Measurements from ENCODE around the gene ALKBH8.
"Not testable (repeated sequence)": the region's sequence is repeated elsewhere in the genome, so short reads cannot be mapped to it uniquely, and the experiment has no call there.

The ALKBH8 gene

DNA sequence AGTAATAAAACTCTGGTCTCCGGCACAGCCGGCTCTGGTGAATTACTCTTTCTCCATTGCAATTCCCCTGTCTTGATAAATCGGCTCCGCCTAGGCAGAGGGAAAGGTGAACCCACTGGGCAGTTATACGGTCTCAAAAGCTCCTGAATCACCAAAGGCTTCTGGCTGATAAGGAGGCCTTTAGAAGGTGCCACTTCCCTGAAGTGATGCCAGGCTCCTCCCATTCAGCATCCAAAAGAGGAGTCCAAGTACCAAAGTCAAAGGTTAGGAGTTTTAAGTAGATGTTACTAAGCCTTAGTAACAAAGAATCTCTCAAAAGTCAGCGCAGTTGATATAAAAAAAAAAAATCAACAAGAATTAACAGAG, 11.8 kb upstream of the ALKBH8 start:
- no peak for DNase-seq (ENCODE audit: low spot score)

DNA sequence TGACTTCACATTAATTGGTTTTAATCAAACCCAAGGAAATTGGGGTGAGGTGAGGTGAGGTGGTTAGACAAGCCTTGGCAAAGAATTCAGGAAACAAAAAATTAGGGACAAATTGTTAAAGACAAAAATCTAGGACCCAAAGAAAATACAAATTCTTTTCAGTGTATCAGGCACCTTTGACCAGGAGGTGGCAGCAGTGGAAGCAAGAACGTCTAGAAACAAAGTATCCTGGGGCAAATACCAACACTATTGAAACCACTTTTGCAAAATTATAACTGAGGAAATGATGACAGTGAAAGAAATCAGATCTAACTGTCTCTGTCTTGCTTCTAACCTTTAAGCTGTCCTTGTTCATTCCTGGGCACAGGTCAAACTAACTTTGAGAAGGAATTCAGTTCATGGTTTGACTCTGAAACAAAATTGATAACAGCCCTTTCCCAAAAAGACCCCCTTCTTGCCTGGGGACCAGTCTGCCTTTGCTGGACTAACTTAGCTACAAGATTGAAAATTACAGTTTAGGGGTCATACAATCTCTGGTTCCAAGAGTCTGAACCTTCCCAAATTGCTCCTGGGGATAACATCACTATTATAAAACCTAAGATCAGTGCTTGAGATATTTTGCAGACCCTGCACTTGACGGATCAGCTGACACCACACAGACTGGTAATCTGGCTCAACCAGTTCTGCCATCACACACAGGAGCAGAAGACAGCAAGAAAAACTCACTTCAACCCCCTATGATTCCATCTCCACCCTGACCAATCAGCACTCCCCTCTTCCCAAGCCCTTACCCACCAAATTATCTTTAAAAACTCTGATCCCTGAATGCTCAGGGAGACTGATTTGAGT, 11.2 kb upstream of the ALKBH8 start:
- peak; percentile 13 for DNase-seq (ENCODE audit: low spot score)

DNA sequence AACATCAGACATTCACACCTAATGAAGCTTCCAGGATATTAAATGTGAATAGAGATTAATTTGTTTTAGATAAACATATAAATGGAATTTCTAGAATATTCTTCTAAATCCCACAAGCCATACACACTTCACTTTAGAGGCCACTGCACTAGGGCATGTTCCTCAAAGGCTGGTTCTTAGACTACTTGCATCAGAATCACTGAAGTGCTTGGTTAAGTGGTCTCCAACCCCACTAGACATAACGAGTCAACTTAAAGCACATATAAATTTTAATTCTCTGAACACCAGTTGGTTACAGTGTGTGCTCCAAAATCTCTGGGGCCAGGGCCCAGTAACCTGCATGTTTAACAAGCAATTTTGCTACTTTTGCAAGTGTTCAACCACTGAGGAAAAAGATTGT, 7.9 kb upstream of the ALKBH8 start:
- DNase-seq (ENCODE audit: low spot score), result no peak

GRCh38 chr11:107570015-107570414, 4.5 kb upstream of the ALKBH8 start:
- DNase-seq (ENCODE audit: low spot score), result no peak

- no peak for DNase-seq (ENCODE audit: low spot score)
These were observed 2.3 kb upstream of the ALKBH8 start for GRCh38 chr11:107567739-107568335.

DNA sequence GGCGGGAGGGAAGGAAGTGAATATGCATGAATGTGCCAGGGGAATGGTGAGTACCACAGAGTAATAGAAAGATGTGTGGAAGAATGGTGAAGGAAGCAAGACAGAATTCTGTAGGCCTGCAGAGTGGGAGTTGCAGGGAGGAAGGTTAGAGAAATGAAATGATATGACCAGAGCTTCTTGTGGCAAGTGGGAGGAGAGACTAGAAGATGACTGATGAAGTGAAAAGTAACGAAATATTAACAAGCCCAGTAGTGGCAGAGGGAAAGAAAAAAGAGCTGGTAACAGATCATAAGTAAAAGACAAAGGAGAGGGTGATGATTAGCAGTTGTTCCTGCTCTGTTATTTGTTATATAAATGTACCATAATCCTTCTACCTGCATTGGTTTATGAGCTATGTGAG, 1.0 kb upstream of the ALKBH8 start:
- no peak for DNase-seq (ENCODE audit: low spot score)

DNA sequence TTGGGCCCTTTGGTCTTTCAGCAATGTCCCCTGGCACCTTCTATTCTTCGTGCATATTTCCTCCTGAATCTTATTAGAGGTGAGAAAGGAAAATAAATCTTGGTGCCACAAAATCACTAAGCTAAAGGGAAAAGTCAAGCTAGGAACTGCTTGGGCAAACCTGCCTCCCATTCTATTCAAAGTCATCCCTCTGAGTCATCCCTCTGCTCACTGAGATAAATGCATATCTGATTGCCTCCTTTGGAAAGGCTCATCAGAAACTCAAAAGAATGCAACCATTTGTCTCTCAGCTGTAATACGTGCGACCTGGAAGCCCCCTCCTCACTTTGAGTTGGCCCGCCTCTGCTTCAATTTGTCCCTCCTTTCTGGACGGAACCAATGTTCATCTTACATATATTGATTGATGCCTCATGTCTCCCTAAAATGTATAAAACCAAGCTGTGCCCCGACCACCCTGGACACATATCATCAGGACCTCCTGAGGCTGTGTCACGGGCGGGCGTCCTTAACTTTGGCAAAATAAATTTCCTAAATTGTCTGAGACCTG, 493 bp upstream of the ALKBH8 start:
- DNase-seq (ENCODE audit: low spot score), result not testable (repeated sequence)

DNA sequence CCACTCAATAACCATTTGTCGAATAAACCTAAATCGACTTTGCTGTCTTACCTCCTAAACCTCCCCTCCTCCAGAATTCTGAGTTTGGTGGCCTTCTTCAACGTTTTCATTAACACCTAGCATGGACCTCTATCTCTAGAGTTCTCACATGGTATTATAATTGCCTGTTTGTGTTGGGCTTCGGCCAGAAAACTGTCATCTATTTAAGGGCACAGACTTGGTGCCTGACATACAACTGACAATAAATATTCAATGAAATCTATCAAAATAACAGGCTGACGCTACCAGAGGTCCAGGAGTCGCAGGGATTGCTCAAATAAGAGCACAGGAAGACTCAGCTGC, 687 bp downstream of the ALKBH8 start:
- no peak for DNase-seq (ENCODE audit: low spot score)

GRCh38 chr11:107563702-107564101, 1.8 kb downstream of the ALKBH8 start:
- DNase-seq (ENCODE audit: low spot score), result no peak

GRCh38 chr11:107562647-107563208, 2.8 kb downstream of the ALKBH8 start:
- no peak for DNase-seq (ENCODE audit: low spot score)

- DNase-seq (ENCODE audit: low spot score), result no peak
These were observed 3.8 kb downstream of the ALKBH8 start for GRCh38 chr11:107561688-107562087.

DNA sequence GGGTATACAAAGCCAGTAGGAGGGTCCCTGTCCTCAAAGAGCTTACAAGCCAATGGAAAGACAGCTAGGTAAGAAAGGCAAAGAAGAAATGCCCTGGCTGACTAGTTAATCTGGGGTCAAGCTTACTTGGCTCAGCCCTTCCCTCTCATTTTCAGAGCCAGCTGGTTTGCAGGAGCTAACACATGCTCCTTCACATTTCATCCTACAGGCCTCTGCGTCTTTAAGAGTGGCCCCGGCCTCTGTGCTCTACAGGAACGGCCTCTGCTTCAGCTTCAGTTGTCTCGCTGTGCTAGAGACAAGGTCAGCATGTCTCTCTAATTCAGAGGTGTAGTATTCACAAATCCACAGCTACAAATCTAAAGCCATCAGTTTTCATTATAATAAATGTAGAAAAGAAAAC, 15.2 kb downstream of the ALKBH8 start:
- DNase-seq (ENCODE audit: low spot score), result no peak

DNA sequence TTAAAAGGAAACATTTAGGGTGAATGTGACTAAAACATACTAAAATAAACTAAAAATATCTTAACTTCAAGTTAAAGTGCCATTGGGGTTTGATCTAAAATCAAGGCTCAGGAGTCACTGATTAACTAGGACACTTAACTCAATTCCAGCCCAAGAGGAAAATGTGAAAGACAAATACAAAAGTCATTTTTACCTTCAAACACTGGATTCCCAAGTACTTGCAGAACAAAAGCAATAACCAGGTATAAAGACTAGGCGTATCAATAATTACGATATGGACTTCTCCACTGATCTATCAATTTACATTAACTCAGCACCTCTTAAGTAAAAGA, 15.6 kb downstream of the ALKBH8 start:
- DNase-seq (ENCODE audit: low spot score), result no peak

DNA sequence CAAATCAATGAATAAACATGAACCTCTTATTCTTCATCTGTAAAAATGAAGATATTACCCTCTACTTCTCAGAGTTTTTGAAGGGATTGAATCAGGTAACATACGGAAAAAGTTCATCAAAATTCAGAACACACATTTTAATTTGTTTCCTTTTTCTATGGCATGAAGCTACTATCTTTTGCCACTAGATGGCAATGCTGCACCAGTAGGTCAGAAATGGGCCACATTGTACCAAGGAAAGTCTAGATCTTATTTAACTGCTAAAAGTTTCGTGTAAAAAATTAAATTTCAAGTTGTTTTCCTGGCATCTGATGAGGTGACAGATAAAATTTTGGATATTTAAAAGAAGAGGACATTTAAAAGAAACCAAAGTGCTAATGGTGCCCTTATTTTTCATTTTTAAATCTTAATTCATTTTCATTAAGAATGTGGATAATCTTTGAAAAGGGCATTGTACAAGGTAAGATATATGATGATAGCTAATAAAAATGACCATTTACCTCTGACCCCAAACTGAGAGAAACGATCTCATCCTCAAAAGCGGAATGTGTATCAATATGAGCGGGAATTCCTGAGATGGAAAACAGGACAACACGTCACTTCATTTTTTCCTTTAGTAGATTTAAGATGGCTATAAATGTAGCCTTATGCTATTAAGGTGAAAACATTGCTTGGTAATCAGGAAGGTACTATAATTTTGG, 16.1 kb downstream of the ALKBH8 start:
- no peak for DNase-seq (ENCODE audit: low spot score)

DNA sequence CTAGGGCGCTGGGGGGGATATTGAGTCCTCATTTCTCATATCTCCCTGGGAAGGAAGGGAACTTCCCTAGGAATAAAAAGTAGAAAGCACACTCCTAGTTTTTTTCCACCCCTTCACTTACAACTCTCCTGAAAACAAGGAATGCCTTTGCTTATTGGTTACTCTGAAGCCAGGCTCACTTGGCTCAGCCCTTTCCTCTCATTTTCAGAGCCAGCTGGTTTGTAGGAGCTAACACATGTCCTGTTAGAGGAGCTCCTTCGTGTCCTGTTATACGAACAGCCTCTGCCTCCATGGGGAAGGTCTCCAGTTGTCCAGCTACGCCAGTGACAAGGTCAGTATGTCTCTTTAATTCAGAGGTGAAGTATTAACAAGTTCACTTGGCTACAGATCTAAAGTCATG, 17.6 kb downstream of the ALKBH8 start:
- no peak for DNase-seq (ENCODE audit: low spot score)

DNA sequence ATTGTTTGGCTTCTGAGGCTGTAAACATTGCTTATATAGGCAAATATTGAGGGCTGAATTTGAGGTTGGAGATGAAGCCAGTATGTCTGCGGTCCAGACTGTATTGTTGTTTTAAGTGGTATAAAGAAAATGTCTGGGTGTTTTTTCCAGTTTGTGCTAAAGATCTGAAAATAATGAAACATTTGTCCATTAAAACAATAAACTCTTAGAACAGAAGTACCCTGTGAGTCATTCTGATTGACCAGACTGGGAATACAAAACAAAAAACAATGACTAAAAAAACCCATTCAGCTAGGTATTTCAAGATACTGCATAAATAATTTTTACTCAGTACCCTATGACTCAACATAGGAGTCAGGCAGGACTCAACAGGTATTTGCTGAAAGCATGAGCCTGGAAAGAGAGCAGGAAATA, 20.4 kb downstream of the ALKBH8 start:
- no peak for DNase-seq (ENCODE audit: low spot score)

GRCh38 chr11:107538821-107539220, 26.7 kb downstream of the ALKBH8 start:
- DNase-seq (ENCODE audit: low spot score), result no peak

DNA sequence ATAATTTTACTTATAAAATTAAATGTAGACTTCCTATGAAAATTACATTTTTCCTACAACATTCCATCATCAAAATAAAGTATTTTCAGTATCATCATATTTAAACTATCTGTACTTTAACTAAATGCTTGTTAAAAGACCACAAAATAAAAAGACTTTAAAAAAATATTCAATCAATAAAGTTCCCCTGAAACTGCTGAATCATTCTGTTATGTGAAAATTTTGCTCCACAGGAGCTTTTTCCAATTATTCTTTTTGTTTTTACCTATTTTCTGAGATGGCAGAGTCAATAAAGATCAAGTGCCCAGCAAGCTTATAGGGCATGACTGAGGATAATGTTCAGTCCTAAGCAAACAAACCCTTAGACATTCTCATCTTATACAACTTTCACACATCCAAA, 27.3 kb downstream of the ALKBH8 start:
- no peak for DNase-seq (ENCODE audit: low spot score)

- not testable (repeated sequence) for DNase-seq (ENCODE audit: low spot score)
These were observed 28.4 kb downstream of the ALKBH8 start for GRCh38 chr11:107537155-107537554.

DNA sequence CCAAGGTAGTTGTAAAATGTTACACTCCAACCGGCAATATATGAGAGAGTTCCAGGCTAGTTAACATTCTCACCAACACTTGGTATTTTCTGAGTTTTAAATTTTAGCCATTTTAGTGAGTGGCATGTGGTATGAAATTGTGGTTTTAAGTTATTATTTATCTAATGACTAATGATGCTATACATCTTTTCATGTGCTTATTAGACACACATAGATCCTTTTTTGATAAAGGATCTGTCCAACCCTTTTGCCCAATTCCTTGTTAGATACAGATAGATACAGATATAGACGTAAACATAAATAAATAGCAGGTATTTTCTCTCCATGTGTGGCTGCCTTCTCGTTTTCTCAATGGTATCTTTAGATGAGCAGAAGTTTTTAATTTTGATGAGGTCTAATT, 39.3 kb downstream of the ALKBH8 start:
- no peak for DNase-seq (ENCODE audit: low spot score)

- DNase-seq (ENCODE audit: low spot score), result no peak
These were observed 56.7 kb downstream of the ALKBH8 start for GRCh38 chr11:107508858-107509244.

DNA sequence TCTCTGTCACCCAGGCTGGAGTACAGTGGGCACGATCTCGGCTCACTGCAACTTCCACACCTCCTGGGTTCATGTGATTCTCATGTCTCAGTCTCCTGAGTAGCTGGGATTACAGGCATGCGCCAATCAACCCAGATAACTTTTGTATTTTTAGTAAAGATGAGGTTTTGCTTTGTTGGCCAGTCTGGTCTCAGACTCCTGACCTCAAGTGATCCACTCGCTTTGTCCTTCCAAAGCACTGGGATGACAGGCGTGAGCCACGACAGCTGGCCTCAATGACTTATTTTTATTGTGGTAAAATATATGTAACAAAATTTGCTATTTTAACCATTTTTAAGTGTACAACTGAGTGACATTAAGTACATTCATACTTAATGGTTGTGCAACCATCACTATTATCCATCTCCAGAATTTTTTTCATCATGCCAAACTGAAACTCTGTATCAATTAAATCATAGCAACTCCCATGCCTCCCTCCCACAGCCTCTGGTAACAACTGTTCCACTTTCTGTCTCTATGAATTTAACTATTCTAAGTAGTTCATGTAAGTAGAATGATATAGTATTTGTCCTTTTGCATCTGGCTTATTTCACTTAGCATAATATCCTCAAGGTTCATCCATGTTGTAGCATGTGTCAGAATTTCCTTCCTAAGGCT, 57.2 kb downstream of the ALKBH8 start:
- no peak for DNase-seq (ENCODE audit: low spot score)
